ENCODE measurements around the gene ARHGAP28. TPM values are rescaled to one million over a fixed set of nuclear protein-coding genes. Genes with fewer than 3 reads are reported as not detected.

ARHGAP28 gene
- total RNA-seq, 3 donors from 2014 or later (not counting 1 experiment from before 2014, with no cell fraction given): not detected

- Histone ChIP-seq H3K27me3 (ENCODE audit: control insufficient read depth, insufficient read depth, low read length) (peaks cover 2% of the 10 kb centered on the region), H3K4me3 (ENCODE audit: low read length) (no peak overlapping the region), H3K27ac (ENCODE audit: low read length) (no peak overlapping the region), H3K36me3 (ENCODE audit: control insufficient read depth, insufficient read depth, low read length) (no peaks in the 10 kb centered on the region), H3K4me1 (ENCODE audit: control insufficient read depth, insufficient read depth, low read length) (no peaks in the 10 kb centered on the region), H3K9me3 (ENCODE audit: control insufficient read depth, insufficient read depth, low read length) (no peaks in the 10 kb centered on the region)
- peaks cover 0 to 4% of the 10 kb centered on the region in 2 donors for H3K9me3 Mint-ChIP-seq
- intact Hi-C loops (cut with micrococcal nuclease): no loop called here
- no peaks in the 10 kb centered on the region for H3K36me3 Mint-ChIP-seq
- no peak for TF ChIP-seq CTCF (IDR thresholded peaks at IDR 0.05)
- 93% methylated on average over 4 of the region's 4 CpGs for WGBS (ENCODE audit: insufficient coverage)
- peaks cover 4 to 15% of the 10 kb centered on the region in 2 donors for H3K27me3 Mint-ChIP-seq (ENCODE audit: low read depth in 2 of 2)
- H3K4me1 Mint-ChIP-seq: no peaks in the 10 kb centered on the region
- no peak overlapping the region for H3K4me3 Mint-ChIP-seq
- H3K27ac Mint-ChIP-seq: no peak overlapping the region
- DNase-seq: no peak
- ATAC-seq: no peak
Observed at GRCh38 chr18:6939972-6940371, 210.5 kb downstream of the ARHGAP28 start.

- Histone ChIP-seq H3K4me3 (ENCODE audit: low read length) (no peak overlapping the region), H3K4me1 (ENCODE audit: control insufficient read depth, insufficient read depth, low read length) (no peaks in the 10 kb centered on the region), H3K36me3 (ENCODE audit: control insufficient read depth, insufficient read depth, low read length) (no peaks in the 10 kb centered on the region), H3K9me3 (ENCODE audit: control insufficient read depth, insufficient read depth, low read length) (no peaks in the 10 kb centered on the region), H3K27ac (ENCODE audit: low read length) (no peak overlapping the region), H3K27me3 (ENCODE audit: control insufficient read depth, insufficient read depth, low read length) (peaks cover 2% of the 10 kb centered on the region)
- DNase-seq: no peak
- Mint-ChIP-seq H3K36me3 (no peaks in the 10 kb centered on the region), H3K9me3 (peaks cover 0 to 4% of the 10 kb centered on the region in 2 donors), H3K4me3 (no peak overlapping the region), H3K27ac (no peak overlapping the region), H3K27me3 (ENCODE audit: low read depth in 2 of 2) (peaks cover 4 to 10% of the 10 kb centered on the region in 2 donors), H3K4me1 (no peaks in the 10 kb centered on the region)
- WGBS (ENCODE audit: insufficient coverage): 93% methylated on average over 9 of the region's 9 CpGs
- ATAC-seq: no peak
- intact Hi-C loops (cut with micrococcal nuclease): no loop called here
- no peak for TF ChIP-seq CTCF (IDR thresholded peaks at IDR 0.05)
Observed at GRCh38 chr18:6940451-6940850, 210.9 kb downstream of the ARHGAP28 start.

- Mint-ChIP-seq H3K27ac (no peak overlapping the region), H3K4me3 (no peak overlapping the region), H3K27me3 (ENCODE audit: low read depth in 2 of 2) (peaks cover 0 to 4% of the 10 kb centered on the region in 2 donors), H3K9me3 (peaks cover 0 to 2% of the 10 kb centered on the region in 2 donors), H3K4me1 (no peaks in the 10 kb centered on the region), H3K36me3 (no peaks in the 10 kb centered on the region)
- Histone ChIP-seq H3K27me3 (ENCODE audit: control insufficient read depth, insufficient read depth, low read length) (peaks cover 2% of the 10 kb centered on the region), H3K4me1 (ENCODE audit: control insufficient read depth, insufficient read depth, low read length) (no peaks in the 10 kb centered on the region), H3K36me3 (ENCODE audit: control insufficient read depth, insufficient read depth, low read length) (no peaks in the 10 kb centered on the region), H3K9me3 (ENCODE audit: control insufficient read depth, insufficient read depth, low read length) (no peaks in the 10 kb centered on the region), H3K4me3 (ENCODE audit: low read length) (no peak overlapping the region), H3K27ac (ENCODE audit: low read length) (no peak overlapping the region)
- intact Hi-C loops (cut with micrococcal nuclease): no loop called here
- TF ChIP-seq CTCF (IDR thresholded peaks at IDR 0.05): no peak
- 23% methylated on average over 9 of the region's 11 CpGs for WGBS (ENCODE audit: insufficient coverage)
- no peak for ATAC-seq
- no peak for DNase-seq
Observed at GRCh38 chr18:6941996-6942395, 212.5 kb downstream of the ARHGAP28 start.

- Mint-ChIP-seq H3K4me3 (no peak overlapping the region), H3K4me1 (no peaks in the 10 kb centered on the region), H3K36me3 (no peaks in the 10 kb centered on the region), H3K27ac (no peak overlapping the region), H3K9me3 (peaks cover 0 to 2% of the 10 kb centered on the region in 2 donors), H3K27me3 (ENCODE audit: low read depth in 2 of 2) (peaks cover 0 to 1% of the 10 kb centered on the region in 2 donors)
- no peak for DNase-seq
- TF ChIP-seq CTCF (IDR thresholded peaks at IDR 0.05): no peak
- WGBS (ENCODE audit: insufficient coverage): 78% methylated on average over 1 of the region's 3 CpGs
- no peak overlapping the region for H3K4me3 ChIP-seq (ENCODE audit: low read length)
- no peaks in the 10 kb centered on the region for H3K9me3 ChIP-seq (ENCODE audit: control insufficient read depth, insufficient read depth, low read length)
- intact Hi-C loops (cut with micrococcal nuclease): no loop called here
- no peak for ATAC-seq
- no peaks in the 10 kb centered on the region for H3K36me3 ChIP-seq (ENCODE audit: control insufficient read depth, insufficient read depth, low read length)
- H3K27me3 ChIP-seq (ENCODE audit: control insufficient read depth, insufficient read depth, low read length): peaks cover 2% of the 10 kb centered on the region
- H3K4me1 ChIP-seq (ENCODE audit: control insufficient read depth, insufficient read depth, low read length): no peaks in the 10 kb centered on the region
- H3K27ac ChIP-seq (ENCODE audit: low read length): no peak overlapping the region
Observed at GRCh38 chr18:6942742-6943141, 213.2 kb downstream of the ARHGAP28 start.

Data from natural killer cell (primary cell).